ENCODE data around the gene BHLHE41.

GRCh38 chr12:26090836-26091510 is 33.9 kb downstream of the BHLHE41 start:
- TF ChIP-seq CTCF (conservative IDR thresholded peaks at IDR 0.05 in 1 of 2, IDR thresholded peaks at IDR 0.05 in 1 of 2; ENCODE audit: low read depth in 1 of 2, low read length in 2 of 2), result no peak
- TF ChIP-seq EZH2 (IDR thresholded peaks at IDR 0.05; ENCODE audit: low read length, missing control alignments), result no peak

All from fibroblast of lung (primary cell).